Adipose tissue (tissue), 3 donors: ENCODE measurements around the gene DOCK11. TPM values are rescaled to one million over a fixed set of nuclear protein-coding genes. Genes with fewer than 3 reads are reported as not detected.

ENCODE experiments used
- H3K27ac ChIP-seq: one replicate; pipeline ENCODE4 v1.5.1; 2013; ENCODE audit warnings: low read depth, low read length
- WGBS, 3 donors: extraction: QIAGEN DNeasy Blood & Tissue Kit; methylation state at CpG; one replicate each; pipeline ENCODE4 v1.1.7; 2013; 5-methylcytosine and 5-hydroxymethylcytosine counted together
- polyA plus RNA-seq, 3 donors: library from polyadenylated mRNA; stranded (reverse); fragments of 200-250 nt; gene quantifications; one replicate each; pipeline ENCODE4 v1.2.3, GENCODE V29; 2013
- donor health status: healthy with polysubstance abuse.
- donor health status: Bipolar disorder and iron deficiency.
- donor health status: healthy.

DOCK11 gene
- polyA plus RNA-seq, 3 donors: 5.8 to 35.8 (median 35.2) TPM

DNA sequence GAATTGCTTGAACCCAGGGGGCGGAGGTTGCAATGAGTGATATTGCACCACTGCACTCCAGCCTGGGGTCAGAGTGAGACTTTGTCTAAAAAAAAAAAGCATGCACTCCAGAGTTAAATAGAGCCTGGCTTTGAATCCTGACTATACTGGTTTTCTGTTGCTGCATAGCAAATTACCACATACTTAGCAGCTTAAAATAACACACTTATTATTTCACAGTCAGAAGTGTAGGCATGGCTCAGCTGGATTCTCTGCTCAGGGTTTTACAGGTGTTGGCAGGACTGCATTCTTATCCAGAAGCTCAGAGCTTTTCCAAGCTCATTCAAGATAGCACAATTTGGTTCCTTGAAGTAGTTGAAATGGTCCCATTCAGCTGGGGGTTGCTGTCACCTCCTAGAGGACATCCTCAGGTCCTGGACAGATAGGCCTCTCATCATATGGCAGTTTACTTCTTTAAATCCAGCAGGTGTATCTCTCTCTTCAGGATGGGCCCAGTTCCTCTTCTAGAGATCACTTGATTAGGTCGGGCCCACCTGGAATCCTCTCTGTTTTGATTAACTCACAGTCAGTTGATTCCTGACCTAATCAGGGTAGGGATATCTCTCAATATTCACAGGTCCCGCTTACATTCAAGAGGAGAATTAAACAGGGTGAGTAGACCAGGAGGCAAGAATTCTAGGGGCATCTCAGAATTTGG is 26.8 kb downstream of the DOCK11 start:
- WGBS, 3 donors: 71 to 94% (median 88%) methylated on average over 3 of the region's 3 CpGs
- no peak overlapping the region for H3K27ac ChIP-seq

DNA sequence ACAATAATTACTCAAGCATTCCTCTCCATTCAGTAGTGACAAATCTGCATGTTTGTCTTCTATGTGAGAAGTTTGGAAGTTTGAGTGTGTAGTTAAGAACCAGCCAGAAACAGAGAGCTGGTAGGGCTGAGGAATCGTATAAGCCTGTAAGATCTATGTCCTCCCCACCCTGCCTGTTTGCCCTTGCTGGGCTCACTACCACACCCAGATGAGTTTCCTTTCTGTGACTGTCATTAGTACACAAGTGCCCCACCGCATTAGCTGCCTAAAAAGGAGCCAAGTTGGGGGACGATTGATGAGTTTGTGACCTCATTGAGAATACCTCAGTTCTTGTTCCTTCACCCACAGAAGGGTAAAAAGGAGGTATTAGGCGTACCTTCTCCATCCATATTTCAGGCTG is 28.3 kb downstream of the DOCK11 start:
- H3K27ac ChIP-seq: no peak overlapping the region
- 76 to 81% (median 76%) methylated on average over 4 of the region's 4 CpGs for WGBS, 3 donors

DNA sequence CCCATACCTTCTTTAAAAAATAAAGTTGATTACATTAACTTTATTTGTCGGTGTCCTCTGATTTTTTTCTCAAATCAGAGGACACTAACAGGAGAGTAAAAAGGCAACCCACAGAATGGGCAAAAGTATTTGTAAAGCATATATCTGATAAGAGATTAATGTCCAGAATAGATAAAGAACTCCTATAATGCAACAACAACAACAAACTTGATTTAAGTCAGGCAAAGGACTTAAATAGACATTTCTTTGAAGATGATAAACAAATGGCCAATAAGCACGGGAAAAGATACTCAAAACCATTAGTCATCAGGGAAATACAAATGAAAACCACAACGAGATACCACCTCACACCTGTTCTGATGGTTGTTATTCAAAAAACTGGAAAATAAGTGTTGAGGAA is 28.7 kb downstream of the DOCK11 start:
- 56 to 59% (median 56%) methylated on average over 3 of the region's 3 CpGs for WGBS, 3 donors
- no peak overlapping the region for H3K27ac ChIP-seq

DNA sequence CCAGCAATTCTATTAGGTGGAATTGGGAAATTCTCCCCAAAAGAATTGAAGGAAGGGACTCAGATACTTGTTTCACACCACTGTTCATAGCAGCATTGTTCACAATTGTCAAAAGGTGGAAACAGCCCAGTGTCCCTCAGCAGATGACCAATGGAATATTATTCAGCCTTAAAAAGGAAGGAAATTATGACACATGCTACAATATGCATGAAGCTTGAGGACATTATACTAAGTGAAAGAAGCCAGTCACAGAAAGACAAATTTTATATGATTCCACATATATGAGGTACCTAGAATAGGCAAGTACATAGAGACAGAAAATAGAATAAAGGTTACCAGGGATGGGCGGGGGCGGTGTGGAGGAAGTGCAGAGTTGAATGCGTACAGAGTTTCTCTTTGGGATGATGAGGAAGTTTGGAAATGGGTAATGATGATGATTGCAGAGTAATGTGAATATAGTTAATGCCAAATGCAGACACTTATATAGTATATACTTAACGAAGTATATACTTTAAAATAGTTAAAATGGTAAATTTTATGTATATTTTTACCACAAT is 29.6 kb downstream of the DOCK11 start:
- H3K27ac ChIP-seq: no peak overlapping the region
- WGBS, 3 donors: 70 to 92% (median 73%) methylated on average over 4 of the region's 4 CpGs

DNA sequence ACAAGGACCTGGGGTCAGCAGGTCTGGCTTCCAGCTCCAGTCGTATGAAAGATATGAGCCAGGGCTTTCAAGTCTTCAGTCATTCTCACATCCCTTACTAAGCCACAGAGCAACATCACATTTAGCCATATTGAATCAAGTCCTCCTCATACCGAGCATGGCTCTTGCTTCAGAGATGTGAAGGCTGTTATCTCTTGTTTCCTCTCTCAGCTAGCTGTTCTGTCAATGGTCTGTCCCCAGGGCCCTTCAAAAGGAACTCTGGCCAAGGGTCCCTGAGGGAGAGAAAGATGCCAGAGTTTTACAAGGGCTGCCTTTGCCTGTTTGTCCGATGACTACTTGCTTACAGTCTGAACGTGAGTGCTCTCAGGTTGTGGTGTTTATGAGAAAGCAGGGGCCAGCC is 30.5 kb downstream of the DOCK11 start:
- 52 to 63% (median 62%) methylated on average over 4 of the region's 4 CpGs for WGBS, 3 donors
- H3K27ac ChIP-seq: no peak overlapping the region

DNA sequence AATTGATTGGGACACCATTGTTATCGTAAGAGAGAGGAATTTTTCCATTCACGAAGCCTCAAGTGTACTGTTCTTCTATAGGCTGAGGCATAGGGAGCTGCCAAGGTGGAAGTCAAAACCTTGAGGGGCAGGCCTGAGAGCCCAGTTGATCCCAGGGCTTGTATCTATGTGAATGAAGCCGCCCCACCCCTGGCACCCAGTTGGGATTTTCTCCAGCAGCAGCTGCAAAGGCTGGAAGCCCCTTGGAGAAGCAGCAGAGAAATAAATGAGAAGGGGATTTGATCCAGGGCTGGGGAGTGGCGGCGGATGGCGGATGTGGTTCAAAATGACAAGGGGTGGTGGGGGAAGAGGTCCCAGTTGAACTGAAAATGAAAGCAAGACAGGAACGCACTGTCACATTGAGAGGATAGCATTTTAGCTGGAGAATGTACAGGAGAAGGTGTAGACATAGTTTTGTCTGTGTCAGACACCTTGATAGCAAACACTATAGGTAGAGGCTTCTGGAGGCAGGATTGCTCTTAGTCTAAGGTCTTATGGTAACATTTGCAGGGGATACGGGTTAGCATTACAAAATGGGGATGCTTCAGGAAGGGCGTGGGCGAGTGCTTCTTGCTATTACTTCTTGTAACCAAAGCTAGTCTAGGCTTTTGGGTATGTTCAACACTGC is 32.6 kb downstream of the DOCK11 start:
- 52 to 79% (median 69%) methylated on average over 10 of the region's 10 CpGs for WGBS, 3 donors
- no peak overlapping the region for H3K27ac ChIP-seq

DNA sequence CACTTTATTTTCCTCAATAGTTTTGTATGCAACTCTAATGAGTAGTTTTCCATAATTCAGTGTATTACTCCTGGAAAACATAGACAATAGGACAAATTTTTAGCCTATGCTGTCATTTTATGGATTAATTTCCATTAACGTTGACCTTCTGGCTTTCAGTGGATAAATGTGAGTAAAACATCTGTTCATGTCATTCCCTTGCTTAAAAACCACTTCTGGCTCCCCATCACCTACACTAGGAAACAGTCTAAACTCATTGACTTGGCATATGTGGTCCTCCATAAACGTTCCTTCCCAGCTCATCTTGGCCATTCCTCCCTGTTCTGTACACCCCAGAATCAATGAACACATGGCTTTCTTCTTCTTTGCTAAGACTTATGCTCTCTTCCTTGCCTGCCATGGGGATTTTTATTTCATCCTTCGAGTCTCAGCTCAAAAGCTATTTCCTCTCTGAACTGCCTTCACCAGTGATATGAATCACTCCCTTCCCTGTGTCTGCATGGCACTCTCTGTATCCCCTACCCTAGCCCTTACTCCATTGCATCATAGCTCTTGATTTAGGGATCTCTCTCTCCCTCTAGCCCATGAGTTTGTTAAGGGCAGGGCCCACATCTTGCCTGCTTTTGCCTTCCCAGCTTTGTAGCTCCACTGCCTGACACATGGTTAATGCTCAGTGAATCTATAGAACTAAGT is 34.8 kb downstream of the DOCK11 start:
- no peak overlapping the region for H3K27ac ChIP-seq
- 28 to 44% (median 35%) methylated on average over 2 to 3 of the region's 3 CpGs for WGBS, 3 donors

DNA sequence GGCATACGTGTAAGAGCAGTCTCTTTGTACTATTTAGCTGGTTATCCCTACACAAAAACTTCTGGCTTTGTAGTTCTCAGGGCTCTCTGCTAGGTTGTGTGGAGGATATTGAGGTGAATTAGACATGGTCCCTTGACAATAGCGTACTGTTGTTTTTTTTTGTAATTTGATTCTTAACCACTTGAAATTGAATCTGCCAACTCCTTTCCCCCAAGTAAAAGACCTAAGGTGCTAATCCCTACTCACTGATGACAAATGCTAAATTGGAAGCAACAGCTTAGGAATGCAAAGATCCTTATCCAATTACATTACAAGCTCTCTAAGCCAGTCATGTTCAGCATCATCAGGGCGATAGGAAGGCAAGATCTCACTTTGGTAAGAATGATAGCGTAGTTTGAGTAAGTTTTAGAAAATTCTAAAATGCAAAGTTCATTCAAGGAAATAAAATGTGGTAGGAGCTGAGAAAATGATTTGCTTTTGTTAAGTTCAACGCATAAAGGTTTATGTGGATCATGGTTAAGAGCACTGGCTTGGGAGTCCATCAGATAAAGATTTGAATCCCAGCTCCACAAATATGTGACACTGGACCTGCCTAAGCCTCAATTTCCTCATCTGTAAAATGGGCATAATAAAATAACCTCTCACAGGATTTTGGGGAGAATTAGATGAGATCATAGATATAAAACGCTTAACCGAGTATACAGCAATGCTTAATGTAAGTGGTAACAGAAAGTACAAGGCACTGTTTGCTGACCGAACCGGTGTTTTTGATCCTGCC is 39.3 kb downstream of the DOCK11 start:
- WGBS, 3 donors: 86 to 92% (median 89%) methylated on average over 9 of the region's 9 CpGs
- H3K27ac ChIP-seq: no peak overlapping the region

DNA sequence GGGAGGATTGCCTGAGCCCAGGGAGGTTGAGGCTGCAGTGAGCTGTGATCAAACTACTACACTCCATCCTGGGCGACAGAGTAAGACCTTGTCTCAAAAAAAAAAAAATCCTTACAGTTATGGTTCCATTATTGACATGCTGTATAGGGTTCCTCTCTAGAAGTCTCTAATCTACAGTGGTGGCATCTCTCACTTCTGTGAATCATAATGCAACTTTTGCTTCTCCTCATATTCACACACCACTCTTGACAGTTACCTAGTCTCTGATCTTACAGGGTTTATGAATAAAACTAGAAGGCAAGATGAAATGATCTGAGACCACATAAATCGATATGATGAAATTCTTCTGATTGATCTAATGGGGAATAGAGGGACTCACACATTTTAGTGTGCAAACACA is 40.6 kb downstream of the DOCK11 start:
- no peak overlapping the region for H3K27ac ChIP-seq
- WGBS, 3 donors: 71 to 86% (median 79%) methylated on average over 2 of the region's 2 CpGs

DNA sequence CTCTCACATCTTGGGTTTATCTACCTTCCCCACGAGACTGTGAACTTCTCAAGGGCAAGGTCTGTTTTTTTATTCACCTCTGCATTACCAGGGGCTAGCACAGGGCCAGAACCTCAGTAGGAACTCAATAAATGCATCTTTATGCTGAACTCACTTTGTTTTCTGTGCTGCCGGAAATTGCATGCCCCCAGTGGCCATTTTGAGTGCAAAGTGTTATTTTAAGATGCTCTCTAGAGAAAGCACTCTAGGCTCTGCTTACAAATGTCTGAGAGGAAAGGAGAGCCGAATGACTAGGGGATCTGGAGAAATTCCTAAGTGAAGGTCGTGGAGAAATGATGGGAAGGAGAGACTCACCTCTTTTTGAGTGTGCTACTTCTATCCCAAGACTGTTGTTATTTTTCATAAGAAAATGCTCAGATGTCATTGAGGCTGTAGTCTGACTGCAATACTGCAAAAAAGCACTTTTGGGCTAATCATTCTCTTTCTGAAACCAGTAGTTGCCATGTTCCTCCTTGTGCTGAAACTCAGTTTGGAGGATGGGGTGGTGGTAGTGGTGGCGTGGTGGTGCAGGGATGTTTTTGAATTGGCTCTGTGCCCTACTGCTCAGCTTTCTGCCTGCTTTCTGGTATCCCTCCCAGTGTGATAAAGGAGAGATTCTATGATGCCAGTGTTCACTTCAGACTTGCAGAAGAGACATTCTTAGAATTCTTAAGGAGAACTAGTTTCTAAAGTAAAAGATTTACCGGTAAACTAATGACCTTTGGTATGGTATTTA is 41.3 kb downstream of the DOCK11 start:
- WGBS, 3 donors: 10 to 24% (median 19%) methylated on average over 6 of the region's 6 CpGs

DNA sequence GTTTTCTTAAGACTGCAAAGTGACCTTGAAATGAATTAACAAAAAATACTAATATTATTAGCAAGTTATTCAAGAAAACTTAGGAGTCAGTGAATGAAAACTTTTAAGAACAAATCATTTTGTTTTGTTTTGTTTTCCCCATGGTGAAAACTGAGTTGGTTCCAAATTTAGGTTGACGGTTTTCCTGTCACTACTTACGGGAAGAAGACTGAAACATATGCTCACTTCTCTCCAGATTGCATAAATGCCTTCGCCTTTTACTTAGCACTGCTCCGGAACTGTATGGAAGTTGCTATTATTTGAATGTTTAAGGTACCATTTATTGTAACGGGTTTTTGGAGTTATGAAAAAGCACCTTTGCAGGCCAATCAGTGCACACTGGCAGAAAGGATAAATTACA is 42.8 kb downstream of the DOCK11 start:
- no peak overlapping the region for H3K27ac ChIP-seq
- WGBS, 3 donors: 38 to 86% (median 63%) methylated on average over 5 of the region's 5 CpGs

More for the DNA sequence above, 41.3 kb downstream of the DOCK11 start:
- no peak overlapping the region for H3K27ac ChIP-seq

DNA sequence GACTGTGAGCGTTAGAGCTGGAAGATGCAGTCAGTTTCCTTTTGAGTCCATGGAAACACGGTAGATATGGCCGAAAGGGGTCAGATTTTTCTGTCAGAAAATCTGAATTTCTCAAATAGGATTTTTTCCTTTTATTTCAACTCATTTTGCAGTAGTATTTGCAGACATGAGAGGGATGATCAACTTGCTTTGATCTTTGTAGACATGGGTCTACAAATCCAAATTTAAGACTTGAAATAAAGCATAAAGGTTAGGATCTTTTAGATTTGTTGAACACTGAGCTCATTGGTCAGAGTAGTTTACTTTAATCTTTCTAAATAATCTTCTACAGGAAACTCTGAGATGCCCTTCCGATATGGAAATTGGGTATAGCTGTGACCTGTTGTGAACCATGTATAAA is 44.7 kb downstream of the DOCK11 start:
- WGBS, 3 donors: 78 to 89% (median 86%) methylated on average over 4 of the region's 4 CpGs
- H3K27ac ChIP-seq: no peak overlapping the region

DNA sequence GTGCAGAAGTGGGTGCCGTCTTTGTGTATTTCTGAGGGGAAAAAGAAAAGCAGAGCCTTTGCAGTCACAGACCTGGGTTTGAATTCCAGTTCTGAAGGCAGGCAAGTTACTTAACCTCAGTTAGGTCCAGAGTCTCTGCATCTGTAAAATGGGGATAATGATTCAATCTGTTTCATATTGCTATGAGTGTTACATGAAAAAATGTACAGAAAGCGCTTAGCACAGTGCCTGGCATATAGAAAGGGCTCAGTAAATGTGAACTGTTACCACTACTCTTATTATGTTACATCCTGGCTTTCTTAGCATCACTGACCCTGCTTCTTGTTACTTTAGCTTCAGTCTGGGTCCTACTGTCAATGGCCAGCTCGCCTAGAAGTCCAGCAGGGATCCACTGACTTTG is 45.9 kb downstream of the DOCK11 start:
- no peak overlapping the region for H3K27ac ChIP-seq
- WGBS, 3 donors: 65 to 91% (median 78%) methylated on average over 3 of the region's 3 CpGs

DNA sequence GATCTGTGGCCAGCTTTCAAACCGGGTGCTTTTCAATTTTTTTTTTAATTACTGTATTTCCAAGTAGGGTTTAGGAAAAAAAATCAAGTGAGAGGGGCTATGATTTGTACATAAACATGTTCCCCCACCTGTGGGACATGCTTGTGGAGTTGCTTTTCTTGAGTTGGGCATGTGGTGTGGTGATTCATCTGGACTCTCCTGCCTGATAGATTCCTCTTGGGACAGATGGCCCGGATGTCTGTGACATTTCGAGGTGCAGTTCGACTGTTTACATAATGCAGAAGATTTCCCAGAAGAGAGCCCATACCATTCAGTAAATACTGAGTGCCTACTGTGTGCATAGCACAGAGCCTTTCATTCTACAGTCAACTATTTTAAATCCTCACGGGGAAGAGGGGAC is 49.9 kb downstream of the DOCK11 start:
- 53 to 81% (median 59%) methylated on average over 5 of the region's 5 CpGs for WGBS, 3 donors

DNA sequence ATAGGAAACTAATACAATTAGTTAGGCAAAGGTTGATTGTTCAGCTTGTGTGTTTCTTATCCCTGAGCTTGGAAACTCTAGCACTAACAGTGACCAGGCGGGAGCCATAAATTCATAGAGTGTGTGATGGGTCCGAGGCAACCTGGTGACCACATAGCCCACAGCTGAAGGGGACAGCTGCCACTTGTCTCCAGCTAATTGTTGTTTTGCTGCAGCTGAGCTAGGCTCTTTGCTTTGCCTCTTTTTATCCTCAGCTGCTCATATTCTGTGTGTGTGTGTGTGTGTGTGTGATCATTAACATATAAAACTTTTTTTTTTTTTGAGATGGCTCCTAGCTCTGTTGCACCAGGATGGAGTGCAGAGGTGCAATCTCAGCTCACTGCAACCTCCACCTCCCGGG is 53.2 kb downstream of the DOCK11 start:
- 63 to 94% (median 84%) methylated on average over 3 of the region's 3 CpGs for WGBS, 3 donors
- no peak overlapping the region for H3K27ac ChIP-seq

More for the DNA sequence above, 49.9 kb downstream of the DOCK11 start:
- H3K27ac ChIP-seq: no peak overlapping the region

DNA sequence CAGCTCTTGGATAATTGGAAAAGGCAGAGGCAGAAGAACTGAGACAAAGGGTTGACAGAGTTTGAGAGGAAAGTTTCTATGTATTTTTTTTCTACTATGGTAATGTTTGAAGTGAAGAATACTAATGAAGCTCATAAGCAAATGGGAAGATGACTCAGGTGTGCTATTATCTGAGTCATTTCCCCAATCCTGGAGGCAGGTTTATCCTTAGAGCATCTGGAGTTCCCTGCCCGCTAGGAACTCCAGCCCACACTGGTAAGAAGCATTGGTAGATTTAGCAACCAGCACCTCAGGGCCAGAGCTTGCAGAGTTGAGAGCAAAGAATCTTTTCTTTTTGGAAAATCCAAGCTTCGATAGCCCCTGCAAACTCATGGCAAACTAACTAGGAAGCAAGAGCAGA is 55.2 kb downstream of the DOCK11 start:
- 80 to 96% (median 83%) methylated on average over 2 of the region's 2 CpGs for WGBS, 3 donors
- H3K27ac ChIP-seq: no peak overlapping the region

DNA sequence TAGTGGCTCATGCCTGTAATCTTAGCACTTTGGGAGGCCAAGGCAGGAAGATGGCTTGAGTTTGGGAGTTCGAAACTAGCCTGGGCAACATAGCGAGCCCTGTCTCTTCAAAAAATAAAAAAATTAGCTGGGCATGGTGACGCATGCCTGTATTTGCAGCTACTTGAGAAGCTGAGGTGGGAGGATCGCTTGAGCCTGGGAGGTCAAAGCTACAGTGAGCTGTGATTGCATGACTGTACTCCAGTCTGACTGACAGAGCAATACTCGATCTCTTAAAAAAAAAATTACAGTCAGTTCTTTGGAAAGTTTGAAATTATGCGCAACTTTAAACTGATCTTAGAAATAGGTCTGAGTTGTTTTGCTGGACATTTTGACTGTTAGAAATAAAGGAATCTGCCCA is 55.8 kb downstream of the DOCK11 start:
- no peak overlapping the region for H3K27ac ChIP-seq
- 83 to 95% (median 91%) methylated on average over 6 of the region's 6 CpGs for WGBS, 3 donors
